DMS53 treated with DMSO at 0.1 percent for 48 hours (cell line): Measurements from ENCODE around the gene RGS19.

Experiments
- DNase-seq: peaks from one replicate; lab custom pipeline; 2025; ENCODE audit not compliant: unreplicated experiment; lab: John Stamatoyannopoulos, UW

Gene RGS19

DNA sequence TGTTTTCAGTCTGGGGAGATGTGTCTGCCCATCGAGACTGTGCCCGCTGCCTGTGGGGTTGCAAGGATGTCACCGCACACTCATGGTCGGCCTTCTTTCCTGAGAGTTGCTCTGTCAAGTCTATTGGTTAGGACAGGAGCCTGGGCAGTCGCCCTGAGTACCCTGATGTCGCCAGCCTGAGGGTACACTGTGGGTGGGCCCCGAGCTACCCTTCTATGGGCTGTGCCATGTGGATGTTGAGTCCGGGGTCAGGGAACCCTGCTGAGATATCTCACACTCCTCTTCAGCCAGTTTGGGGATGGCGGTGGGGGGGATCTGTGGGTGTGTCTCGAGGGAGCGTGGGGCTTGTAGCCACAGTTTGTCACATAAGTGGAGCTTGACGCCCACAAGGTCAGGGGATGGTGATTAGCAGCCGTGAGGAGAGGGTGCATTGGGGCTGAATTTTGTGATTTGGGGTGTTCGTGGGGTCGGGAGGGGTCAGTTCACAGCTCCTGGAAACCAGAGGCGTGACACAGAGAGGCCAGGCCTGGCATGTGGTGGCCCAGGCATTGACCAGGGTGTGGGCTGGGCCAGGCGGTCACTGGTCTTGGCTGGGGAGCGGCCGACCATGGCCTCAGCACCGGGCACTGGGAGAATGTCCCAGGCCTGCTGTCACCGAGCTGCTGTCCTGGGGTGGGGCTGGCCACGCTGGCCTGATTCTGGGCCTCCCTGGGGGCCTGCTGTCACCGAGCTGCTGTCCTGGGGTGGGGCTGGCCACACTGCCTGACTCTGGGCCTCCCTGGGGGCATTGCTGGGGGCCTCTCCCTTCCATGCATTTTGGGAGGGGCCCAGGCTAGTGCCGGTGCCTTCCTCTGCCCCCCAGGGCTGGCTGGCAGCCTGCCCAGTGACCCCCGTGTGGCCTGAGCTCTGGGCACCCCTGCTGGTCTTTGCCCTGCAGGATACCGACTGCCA is 29.7 kb upstream of the RGS19 start:
- no peak for DNase-seq

- no peak for DNase-seq
Observed at GRCh38 chr20:64107736-64108457, 28.6 kb upstream of the RGS19 start.

DNA sequence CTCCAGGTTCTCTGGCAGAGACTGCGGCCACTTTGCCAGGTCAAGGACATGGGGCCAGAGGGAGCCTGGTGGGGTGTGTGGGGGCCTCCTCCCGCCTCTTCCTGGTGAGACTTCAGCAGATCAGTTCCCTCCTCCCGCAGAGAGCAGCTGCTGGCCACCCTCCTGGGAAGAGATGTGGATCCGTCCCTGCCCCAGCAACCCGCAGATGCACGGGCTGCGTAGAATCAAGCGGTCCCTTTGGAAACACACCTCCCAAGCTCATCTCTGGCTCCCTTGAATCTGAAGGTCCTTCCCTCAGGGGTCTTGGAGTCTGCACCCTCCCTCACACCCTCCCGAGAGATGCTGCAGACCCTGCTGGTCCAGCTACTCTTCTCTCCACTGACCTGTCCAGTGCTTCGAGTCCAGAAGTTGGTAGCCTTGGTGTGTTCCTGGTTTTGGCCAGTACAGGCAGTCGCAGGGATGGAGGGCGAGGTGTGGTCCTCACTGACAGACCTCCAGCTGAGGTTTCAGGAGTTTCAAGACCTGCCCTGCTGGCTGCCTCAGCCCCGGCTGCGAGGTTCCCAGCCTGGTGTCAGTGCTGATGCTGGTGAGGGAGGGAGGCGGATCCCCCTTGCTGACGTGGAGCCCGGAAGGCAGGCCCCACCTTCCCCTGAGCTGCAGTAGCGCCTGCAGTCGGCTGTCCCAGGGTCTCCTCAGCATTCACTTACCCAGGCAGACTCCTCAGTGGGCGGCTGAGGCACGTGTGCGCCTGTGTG is 27.8 kb upstream of the RGS19 start, which contains the start of gene NPBWR2:
NPBWR2 (minus strand) TSS at position 585 of the 755 bp plus-strand sequence. CDS start 734 bp downstream, outside the sequence.
- no peak for DNase-seq

GRCh38 chr20:64106435-64106961 is 27.2 kb upstream of the RGS19 start:
- DNase-seq, result no peak

- DNase-seq, result no peak
Observed at GRCh38 chr20:64105846-64106434, 26.6 kb upstream of the RGS19 start.

GRCh38 chr20:64104667-64105451 is 25.5 kb upstream of the RGS19 start:
- no peak for DNase-seq

GRCh38 chr20:64103871-64104666 is 24.8 kb upstream of the RGS19 start:
- no peak for DNase-seq

- peak; percentile 27 for DNase-seq
Observed at GRCh38 chr20:64102647-64103354, 23.5 kb upstream of the RGS19 start.

- DNase-seq, result peak; percentile 13
Observed at GRCh38 chr20:64101731-64102621, 22.7 kb upstream of the RGS19 start.

DNA sequence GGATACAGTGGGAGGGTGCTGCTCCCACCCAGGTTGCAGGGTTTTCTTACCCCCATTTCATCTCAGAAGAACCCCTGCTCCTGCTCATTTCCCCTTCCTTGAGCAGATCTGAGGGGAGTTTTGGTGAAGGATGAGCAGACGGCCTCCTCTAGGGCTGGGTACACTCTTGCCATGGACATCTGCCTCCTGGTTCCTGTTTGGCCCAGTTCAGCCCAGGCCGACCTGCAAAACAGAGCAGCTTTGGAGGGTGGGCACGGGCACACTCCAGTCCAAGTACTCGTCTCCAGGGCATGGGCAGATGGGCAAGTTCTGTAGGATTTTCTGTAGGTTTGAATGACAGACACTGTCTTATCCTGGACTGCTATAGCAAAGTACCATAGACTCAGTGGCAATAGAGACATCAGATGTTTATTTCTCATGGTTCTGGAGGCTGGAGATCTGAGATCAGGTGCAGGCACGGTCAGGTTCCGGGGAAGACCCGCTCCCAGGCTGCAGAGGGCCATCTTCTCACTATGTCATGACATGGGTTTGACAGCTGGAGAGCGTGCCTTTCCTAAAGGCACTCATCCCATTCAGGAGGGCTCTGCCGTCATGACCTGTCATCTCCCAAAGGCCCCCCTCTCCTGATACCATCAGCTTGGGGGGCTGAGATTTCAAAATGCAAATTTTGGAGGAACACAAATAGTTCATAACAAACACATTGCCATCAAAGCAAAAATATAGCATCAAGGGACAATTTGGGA is 21.8 kb upstream of the RGS19 start:
- no peak for DNase-seq

- DNase-seq, result no peak
Observed at GRCh38 chr20:64100566-64100888, 21.2 kb upstream of the RGS19 start.

- no peak for DNase-seq
Observed at GRCh38 chr20:64099880-64100565, 20.7 kb upstream of the RGS19 start.

DNA sequence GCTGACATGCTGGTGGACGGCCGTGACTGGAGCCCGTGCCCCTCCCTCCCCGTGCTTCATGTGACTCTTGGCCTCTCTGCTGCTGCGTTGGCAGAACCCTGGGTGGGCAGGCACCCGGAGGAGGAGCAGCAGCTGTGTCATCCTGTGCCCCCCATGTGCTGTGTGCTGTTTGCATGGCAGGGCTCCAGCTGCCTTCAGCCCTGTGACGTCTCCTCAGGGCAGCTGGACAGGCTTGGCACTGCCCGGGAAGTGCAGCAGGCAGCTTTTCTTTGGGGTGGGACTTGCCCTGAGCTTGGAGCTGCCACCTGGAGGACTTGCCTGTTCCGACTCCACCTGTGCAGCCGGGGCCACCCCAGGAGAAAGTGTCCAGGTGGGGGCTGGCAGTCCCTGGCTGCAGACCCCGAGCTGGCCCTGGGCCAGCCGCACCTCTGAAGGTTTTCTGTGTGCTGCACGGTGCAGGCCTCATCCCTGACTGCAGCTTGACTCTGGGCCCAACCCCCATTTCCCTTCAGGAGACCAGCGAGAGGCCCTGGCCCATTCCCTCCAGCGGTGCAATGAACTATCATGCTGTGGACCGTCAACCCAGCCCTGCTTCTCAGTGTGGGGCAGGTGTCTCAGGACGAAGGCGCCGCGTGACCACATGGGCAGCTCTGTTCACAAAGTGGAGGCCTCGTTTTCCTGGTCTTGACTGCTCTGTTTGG is 19.9 kb upstream of the RGS19 start:
- no peak for DNase-seq

- DNase-seq, result no peak
Observed at GRCh38 chr20:64098471-64099013, 19.2 kb upstream of the RGS19 start.

GRCh38 chr20:64096535-64096934 is 17.2 kb upstream of the RGS19 start:
- DNase-seq, result no peak
